Activated naive CD8-positive, alpha-beta T cell treated with anti-CD3 and anti-CD28 coated beads, Interleukin-2, amount 10 ng/mL, durations not matched to agents 7 days and 5 days (primary cell): Measurements from ENCODE around the gene SEC11A. TPM values are rescaled to one million over a fixed set of nuclear protein-coding genes. Genes with fewer than 3 reads are reported as not detected.

Experiments used
- ATAC-seq: fragments of 150-1000 bp; cut with Tn5 transposase; one replicate; pipeline ENCODE4 v1.10.0; 2021; ENCODE audit warnings: low read depth, moderate library complexity
- POLR2A ChIA-PET: fragments of 350-600 bp; sonication (Branson Sonifier 250); formaldehyde crosslinking; loops from one replicate; lab custom pipeline; 2021; ENCODE audit warnings: antibody characterized with exemption; lab: Charles Lee
- DNase-seq: peaks from one replicate; pipeline ENCODE4 v3.0.0; 2021
- H3K27ac Mint-ChIP-seq: one replicate; pipeline ENCODE4 v1.8.0; 2022; ENCODE audit warnings: mild to moderate bottlenecking, mixed read lengths
- H3K27me3 Mint-ChIP-seq: one replicate; pipeline ENCODE4 v1.8.0; 2022; ENCODE audit warnings: mild to moderate bottlenecking, moderate library complexity, mixed read lengths
- H3K36me3 Mint-ChIP-seq: one replicate; pipeline ENCODE4 v1.8.0; 2021; ENCODE audit warnings: mild to moderate bottlenecking, mixed read lengths
- H3K4me1 Mint-ChIP-seq: one replicate; pipeline ENCODE4 v1.8.0; 2021; ENCODE audit warnings: mixed read lengths
- H3K4me3 Mint-ChIP-seq: one replicate; pipeline ENCODE4 v1.8.0; 2022; ENCODE audit warnings: mild to moderate bottlenecking, moderate library complexity, mixed read lengths
- H3K9me3 Mint-ChIP-seq: one replicate; pipeline ENCODE4 v1.8.0; 2021; ENCODE audit warnings: mixed read lengths
- total RNA-seq, 2 experiments: library from RNA; stranded (reverse); gene quantifications; one replicate each; pipeline ENCODE4 v1.2.3, GENCODE V29; 2021

The SEC11A gene
- total RNA-seq, 2 experiments from 2014 or later, result 97.1 to 99.1 TPM

DNA sequence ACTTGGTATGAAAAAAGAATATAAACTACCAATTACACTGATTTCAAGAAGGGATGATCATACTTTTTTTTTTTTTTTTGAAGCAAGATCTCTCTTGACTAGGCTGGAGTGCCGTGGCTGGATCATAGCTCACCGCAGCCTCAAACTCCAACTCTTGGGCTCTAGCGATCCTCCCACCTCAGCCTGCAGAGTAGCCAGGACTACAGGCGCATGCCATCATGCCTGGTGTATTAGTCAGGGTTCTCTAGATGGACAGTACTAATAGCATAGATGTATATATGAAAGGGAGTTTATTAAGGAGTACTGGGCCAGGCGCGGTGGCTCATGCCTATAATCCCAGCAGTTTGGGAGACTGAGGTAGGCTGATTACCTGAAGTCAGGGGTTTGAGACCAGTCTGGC, 11.5 kb upstream of the SEC11A start:
- H3K9me3 Mint-ChIP-seq, result no peaks in the 10 kb centered on the region
- no peaks in the 10 kb centered on the region for H3K27me3 Mint-ChIP-seq
- no peaks in the 10 kb centered on the region for H3K36me3 Mint-ChIP-seq
- H3K27ac Mint-ChIP-seq, result no peak overlapping the region
- no peak for DNase-seq
- POLR2A ChIA-PET, result interaction anchor here (4.8 kb wide), 1 partner anchor 11 kb away, joined by 35 read pairs; the partner anchor contains the start of gene SEC11A
- H3K4me3 Mint-ChIP-seq, result no peak overlapping the region
- ATAC-seq, result no peak
- peaks cover 12% of the 10 kb centered on the region for H3K4me1 Mint-ChIP-seq

DNA sequence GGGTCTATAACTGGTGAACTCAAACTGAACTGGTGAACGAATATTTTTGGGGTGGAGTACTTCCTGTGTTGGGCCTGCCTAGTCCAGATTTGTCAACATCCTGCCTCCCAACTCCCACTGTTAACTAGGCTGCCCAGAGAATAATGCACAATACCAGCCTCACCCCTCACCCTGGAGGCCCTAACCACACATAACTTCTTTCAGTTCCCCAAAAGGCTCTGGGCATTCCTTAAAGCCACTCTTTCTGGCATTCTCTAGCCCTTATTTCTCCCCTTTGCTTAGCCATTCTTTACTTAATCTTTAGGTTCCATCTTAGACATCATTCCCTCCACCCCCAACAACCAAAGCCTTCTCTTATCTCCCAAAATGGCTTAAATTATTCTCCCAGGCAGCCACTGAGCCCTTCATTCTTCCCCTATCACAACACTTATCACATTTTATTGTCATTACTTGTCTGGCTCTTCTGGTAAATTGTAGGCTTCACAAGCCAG, 9.1 kb upstream of the SEC11A start:
- Mint-ChIP-seq H3K4me3 (peak overlapping the region; percentile 7), H3K4me1 (peaks cover 25% of the 10 kb centered on the region), H3K27ac (peak overlapping the region; percentile 84), H3K36me3 (peaks cover 2% of the 10 kb centered on the region), H3K9me3 (no peaks in the 10 kb centered on the region), H3K27me3 (no peaks in the 10 kb centered on the region)
- no peak for DNase-seq
- ATAC-seq, result peak; percentile 71
- POLR2A ChIA-PET, result interaction anchor here (1.0 to 4.8 kb wide), 5 partner anchors 9 to 24 kb away, joined by 3 to 35 read pairs (median 7); partner anchors contain the start of gene SEC11A

DNA sequence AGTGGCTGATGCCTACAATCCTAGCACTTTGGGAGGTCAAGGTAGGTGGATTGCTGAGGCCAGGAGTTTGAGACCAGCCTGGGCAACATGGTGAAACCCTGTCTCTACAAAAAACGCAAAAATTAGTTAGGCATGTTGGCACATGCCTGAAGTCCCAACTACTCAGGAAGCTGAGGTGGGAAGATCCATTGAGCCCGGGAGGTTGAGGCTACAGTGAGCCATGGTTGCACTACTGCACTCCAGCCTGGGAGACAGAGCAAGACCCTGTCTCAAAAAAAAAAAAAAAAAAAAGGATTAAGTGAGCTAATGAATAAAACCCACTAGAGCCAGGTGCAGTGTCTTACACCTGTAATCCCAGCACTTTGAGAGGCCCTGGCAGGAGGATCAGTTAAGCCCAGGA, 6.7 kb upstream of the SEC11A start:
- Mint-ChIP-seq H3K27me3 (no peaks in the 10 kb centered on the region), H3K9me3 (no peaks in the 10 kb centered on the region), H3K4me3 (no peak overlapping the region), H3K27ac (no peak overlapping the region), H3K4me1 (peaks cover 28% of the 10 kb centered on the region), H3K36me3 (peaks cover 2% of the 10 kb centered on the region)
- no peak for ATAC-seq
- no peak for DNase-seq
- POLR2A ChIA-PET, result interaction anchor here (0.6 to 6.3 kb wide), 4 partner anchors 12 to 26 kb away, joined by 3 to 60 read pairs (median 14); partner anchors contain the start of gene ZNF592

DNA sequence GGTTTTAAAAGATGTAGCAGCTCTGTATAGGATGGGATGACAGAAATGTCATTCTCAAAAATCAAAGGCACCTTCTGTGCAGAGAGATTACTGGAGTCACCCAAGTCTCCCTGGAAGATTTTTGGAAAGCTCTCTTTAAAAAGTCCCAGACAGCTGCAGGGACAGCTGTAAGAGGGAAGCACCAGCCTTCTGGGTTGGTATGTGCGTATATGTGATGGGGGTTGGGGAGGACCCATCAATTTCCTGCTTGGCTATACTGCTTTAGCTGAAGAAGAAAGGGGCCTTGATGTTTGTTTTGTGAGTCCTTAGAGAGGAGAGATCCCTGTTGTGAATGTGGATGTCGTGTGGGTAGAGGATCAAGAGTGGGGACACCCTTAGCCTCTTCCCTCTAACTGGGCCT, 5.4 kb upstream of the SEC11A start:
- H3K27me3 Mint-ChIP-seq, result no peaks in the 10 kb centered on the region
- H3K27ac Mint-ChIP-seq, result peak overlapping the region; percentile 89
- peak; percentile 25 for ATAC-seq
- H3K36me3 Mint-ChIP-seq, result peaks cover 2% of the 10 kb centered on the region
- H3K4me3 Mint-ChIP-seq, result peak overlapping the region; percentile 65
- H3K9me3 Mint-ChIP-seq, result no peaks in the 10 kb centered on the region
- H3K4me1 Mint-ChIP-seq, result peaks cover 34% of the 10 kb centered on the region
- no peak for DNase-seq
- POLR2A ChIA-PET, result interaction anchor here (0.7 to 6.3 kb wide), 4 partner anchors 10 to 27 kb away, joined by 3 to 60 read pairs (median 14); partner anchors contain the start of gene ZNF592

DNA sequence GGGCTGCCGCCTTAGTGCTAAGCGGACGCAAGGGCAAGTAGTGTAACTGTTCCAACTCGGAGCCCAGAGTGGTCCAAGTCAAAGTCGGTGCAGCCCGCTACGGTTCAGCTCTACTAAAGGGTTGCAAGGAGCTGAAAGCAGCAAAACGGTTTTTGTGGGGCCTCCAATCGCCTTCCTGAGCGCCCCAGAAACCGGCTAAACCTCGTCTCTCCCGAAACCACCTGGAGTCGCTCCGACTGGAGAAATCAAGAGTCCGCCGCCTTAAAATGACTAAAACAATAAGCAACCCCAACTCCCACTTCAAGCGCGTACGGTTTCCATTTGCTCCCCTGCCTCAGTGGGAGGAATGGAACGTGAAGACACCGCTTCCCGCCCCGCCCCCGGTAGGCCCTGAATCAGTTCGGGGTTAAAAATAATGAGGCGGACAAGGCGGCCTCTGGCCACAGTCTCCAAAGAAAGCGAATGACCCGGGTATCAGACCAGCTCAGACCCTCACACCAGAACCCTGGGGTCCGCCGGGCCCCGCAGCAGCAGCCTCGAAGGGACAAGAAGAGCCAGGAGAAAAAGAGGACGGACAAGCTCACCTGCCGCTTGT, 401 bp downstream of the SEC11A start:
- H3K4me3 Mint-ChIP-seq, result peak overlapping the region; percentile 99
- peaks cover 14% of the 10 kb centered on the region for H3K36me3 Mint-ChIP-seq
- POLR2A ChIA-PET, result interaction anchor here (0.6 to 4.2 kb wide), 14 partner anchors 9 to 117 kb away, joined by 3 to 130 read pairs (median 7); partner anchors contain the start of genes NMB, WDR73 and ZNF592
- H3K27me3 Mint-ChIP-seq, result no peaks in the 10 kb centered on the region
- peak overlapping the region; percentile 100 for H3K27ac Mint-ChIP-seq
- H3K9me3 Mint-ChIP-seq, result no peaks in the 10 kb centered on the region
- ATAC-seq (no peak), DNase-seq (no peak)
- peaks cover 38% of the 10 kb centered on the region for H3K4me1 Mint-ChIP-seq

DNA sequence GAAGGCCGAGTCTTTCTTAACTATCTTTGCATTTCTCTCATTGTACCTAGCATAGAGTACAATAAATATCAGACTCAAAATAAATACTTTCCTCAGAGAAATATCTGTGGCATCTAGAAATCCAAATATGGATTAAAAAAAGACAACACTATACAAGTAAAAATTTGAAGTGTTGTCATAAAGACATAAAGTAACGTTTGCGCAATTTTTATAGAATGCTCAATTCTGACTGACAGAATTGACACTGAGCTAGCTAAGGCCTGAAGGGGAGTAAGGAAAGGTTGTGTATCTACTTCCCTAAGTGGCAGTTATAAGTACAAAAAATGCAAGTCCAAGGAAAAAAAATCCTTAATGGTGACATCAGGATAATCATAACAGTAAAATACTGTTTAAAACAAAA, 1.1 kb downstream of the SEC11A start:
- peak overlapping the region; percentile 99 for H3K4me3 Mint-ChIP-seq
- peaks cover 17% of the 10 kb centered on the region for H3K36me3 Mint-ChIP-seq
- POLR2A ChIA-PET, result interaction anchor here (1.2 to 4.2 kb wide), 4 partner anchors 9 to 57 kb away, joined by 8 to 130 read pairs (median 46); partner anchors contain the start of genes NMB and ZNF592
- H3K27ac Mint-ChIP-seq, result peak overlapping the region; percentile 100
- ATAC-seq (no peak), DNase-seq (no peak)
- peaks cover 38% of the 10 kb centered on the region for H3K4me1 Mint-ChIP-seq
- H3K27me3 Mint-ChIP-seq, result no peaks in the 10 kb centered on the region
- no peaks in the 10 kb centered on the region for H3K9me3 Mint-ChIP-seq

DNA sequence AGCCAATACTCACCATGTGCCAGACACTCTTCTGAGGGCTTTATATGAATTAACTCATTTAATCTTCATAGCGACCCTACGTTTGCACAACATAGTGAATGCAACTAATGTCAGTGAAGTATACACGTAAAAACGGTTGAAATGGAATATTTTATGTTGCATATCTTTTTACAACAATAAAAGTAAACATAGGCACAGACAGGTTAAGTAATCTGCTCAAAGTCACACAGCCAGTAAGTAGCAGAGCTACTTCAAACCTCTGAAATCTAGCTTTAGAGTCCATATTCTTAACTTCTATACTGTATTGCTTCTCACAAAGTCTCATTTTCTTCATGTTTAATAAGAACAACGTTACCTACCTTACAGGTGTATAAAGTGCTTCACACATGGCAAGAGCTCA, 1.6 kb downstream of the SEC11A start:
- DNase-seq, result no peak
- Mint-ChIP-seq H3K4me1 (peaks cover 38% of the 10 kb centered on the region), H3K36me3 (peaks cover 17% of the 10 kb centered on the region), H3K9me3 (no peaks in the 10 kb centered on the region), H3K4me3 (peak overlapping the region; percentile 99), H3K27me3 (no peaks in the 10 kb centered on the region), H3K27ac (no peak overlapping the region)
- ATAC-seq, result no peak
- POLR2A ChIA-PET, result interaction anchor here (0.9 to 4.2 kb wide), 4 partner anchors 8 to 33 kb away, joined by 4 to 130 read pairs (median 6); no protein-coding TSS in a partner anchor

DNA sequence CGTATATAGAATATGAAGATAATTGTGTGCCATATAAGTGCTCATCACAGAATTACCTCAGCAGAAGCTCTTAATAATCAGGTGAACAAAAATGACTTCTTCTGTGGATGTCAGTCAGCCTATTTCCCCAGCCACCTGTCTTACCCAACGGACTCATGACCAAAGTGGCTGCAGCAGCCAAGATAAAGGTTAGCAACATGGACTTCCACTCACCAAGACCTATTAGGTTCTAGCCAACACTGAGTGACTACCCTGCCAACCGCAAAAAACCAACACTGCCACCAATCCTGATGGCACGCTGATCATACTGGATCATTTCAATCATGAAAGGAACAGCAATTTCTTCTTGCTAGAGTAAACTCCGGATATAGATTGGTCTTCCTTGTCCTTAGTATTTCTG, 12.1 kb downstream of the SEC11A start:
- no peaks in the 10 kb centered on the region for H3K9me3 Mint-ChIP-seq
- no peak overlapping the region for H3K4me3 Mint-ChIP-seq
- peaks cover 24% of the 10 kb centered on the region for H3K4me1 Mint-ChIP-seq
- peaks cover 25% of the 10 kb centered on the region for H3K36me3 Mint-ChIP-seq
- no peak overlapping the region for H3K27ac Mint-ChIP-seq
- no peaks in the 10 kb centered on the region for H3K27me3 Mint-ChIP-seq
- ATAC-seq (no peak), DNase-seq (no peak)
- POLR2A ChIA-PET, result no interaction called here

DNA sequence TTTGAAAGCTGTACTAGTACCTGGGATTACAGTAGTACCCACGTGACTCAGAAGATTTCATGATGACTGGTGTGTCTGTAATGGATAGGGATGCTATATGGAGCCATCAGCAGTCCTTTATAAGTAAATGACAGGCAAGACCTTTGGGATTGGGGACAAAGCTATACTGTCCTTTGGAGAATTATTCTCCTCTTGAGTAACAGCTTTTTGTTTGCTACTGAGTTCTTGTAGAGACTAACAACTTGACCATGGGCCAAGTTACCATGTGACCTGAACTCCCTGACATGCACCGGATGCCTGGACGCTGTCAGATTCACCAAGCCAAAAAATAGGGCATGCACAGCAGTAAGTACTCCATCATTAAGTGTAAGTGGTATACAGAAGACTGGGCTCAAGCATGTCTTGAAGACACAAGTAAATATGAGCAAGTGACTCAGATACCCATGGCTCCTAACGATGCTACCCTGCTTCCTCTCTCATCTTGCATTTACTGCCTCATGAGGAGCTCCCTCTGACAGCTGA, 12.9 kb downstream of the SEC11A start:
- Mint-ChIP-seq H3K9me3 (no peaks in the 10 kb centered on the region), H3K27ac (no peak overlapping the region), H3K4me3 (no peak overlapping the region), H3K36me3 (peaks cover 17% of the 10 kb centered on the region), H3K27me3 (no peaks in the 10 kb centered on the region), H3K4me1 (peaks cover 22% of the 10 kb centered on the region)
- ATAC-seq (no peak), DNase-seq (no peak)
- POLR2A ChIA-PET, result no interaction called here

DNA sequence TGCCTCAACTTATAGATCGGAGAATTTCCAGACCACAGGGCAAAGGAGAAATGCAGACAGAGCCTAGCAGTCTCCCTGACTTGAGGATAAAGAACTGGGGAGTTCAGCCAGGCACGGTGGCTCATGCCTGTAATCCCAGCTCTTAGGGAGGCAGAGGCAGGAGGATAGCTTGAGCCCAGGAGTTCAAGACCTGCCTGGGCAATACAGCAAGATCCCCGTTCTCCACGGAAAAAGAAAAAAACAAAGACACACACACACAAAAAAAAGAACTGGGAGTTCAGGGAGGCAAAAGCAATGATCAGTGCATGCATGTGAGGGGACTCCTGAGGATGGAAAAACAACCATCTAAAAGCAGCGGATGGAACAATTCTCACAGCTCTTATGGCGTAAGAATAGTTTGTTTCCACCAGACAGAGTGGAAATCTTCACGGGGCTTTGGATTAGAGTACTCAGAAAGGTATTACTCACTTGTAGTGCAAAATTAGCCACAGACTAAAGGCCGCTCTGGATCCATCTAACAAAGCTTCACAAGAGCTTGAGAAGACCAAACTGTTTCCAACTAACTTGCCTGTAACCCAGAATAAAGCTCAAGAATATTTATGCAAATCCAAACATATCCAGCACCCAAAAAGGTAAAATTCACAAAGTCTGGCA, 16.3 kb downstream of the SEC11A start:
- POLR2A ChIA-PET, result no interaction called here

DNA sequence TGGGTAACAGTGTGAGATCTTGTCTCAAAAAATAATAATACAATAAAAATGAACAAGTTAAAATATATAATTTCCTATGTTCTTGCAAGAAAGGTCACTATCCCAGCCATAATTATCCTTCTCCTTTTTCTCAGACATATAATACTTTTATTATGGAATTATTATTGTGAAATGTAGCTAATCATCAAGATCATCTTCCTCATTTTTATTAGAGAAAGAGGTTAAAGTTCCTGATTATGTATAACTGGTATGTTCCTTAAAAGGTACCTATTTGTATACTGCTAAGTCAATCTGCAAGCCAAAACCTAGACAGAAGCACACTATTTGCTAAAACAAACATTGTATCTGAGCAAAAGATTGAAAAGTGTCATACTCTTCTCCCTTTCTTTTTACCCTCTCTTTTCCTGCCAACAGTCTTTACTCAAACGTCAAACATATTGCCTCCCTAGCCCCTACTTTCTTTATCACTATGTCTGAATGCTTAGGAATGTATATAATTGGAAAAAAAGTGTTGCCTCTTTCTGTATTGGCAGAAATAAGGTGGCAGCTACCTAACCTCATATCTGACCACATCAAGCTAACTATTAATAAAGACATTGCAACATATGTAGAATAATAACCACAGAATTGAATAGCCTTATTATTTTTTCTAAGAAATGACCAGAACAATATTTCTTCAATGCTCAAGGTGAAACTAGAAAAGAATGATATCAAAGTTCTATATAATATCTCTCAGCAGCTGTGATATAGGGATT, 18.5 kb downstream of the SEC11A start:
- no peak overlapping the region for H3K4me3 Mint-ChIP-seq
- no peak overlapping the region for H3K27ac Mint-ChIP-seq
- H3K4me1 Mint-ChIP-seq, result peaks cover 11% of the 10 kb centered on the region
- no peak for ATAC-seq
- peaks cover 13% of the 10 kb centered on the region for H3K36me3 Mint-ChIP-seq
- DNase-seq, result no peak
- H3K9me3 Mint-ChIP-seq, result no peaks in the 10 kb centered on the region
- POLR2A ChIA-PET, result interaction anchor here (1.0 kb wide), 1 partner anchor 10 kb away, joined by 3 read pairs; no protein-coding TSS in a partner anchor
- no peaks in the 10 kb centered on the region for H3K27me3 Mint-ChIP-seq

More for the DNA sequence above, 16.3 kb downstream of the SEC11A start:
- no peaks in the 10 kb centered on the region for H3K9me3 Mint-ChIP-seq
- peaks cover 12% of the 10 kb centered on the region for H3K36me3 Mint-ChIP-seq
- peak overlapping the region; percentile 6 for H3K27ac Mint-ChIP-seq
- H3K4me1 Mint-ChIP-seq, result peaks cover 21% of the 10 kb centered on the region
- DNase-seq (no peak), ATAC-seq (no peak)
- H3K27me3 Mint-ChIP-seq, result no peaks in the 10 kb centered on the region
- no peak overlapping the region for H3K4me3 Mint-ChIP-seq

DNA sequence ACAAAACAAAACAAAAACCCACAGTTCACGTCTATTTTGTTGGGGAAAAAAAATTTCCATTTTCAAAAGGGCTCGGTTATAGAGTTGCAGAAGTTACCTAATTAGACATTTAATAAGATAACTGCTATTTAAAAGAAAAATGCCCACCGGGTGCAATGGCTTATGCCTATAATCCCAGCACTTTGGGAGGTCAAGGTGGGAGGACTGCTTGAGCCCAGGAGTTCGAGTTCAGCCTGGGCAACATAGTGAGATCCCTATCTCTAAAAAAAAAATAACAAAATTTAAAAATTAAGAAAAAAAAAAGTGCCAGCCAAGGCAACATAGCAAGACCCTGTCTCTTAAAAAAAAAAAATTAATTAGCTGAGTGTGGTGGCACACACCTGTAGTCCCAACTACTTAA, 19.2 kb downstream of the SEC11A start:
- Mint-ChIP-seq H3K27me3 (no peaks in the 10 kb centered on the region), H3K9me3 (no peaks in the 10 kb centered on the region), H3K4me1 (peaks cover 11% of the 10 kb centered on the region), H3K4me3 (no peak overlapping the region), H3K36me3 (peaks cover 20% of the 10 kb centered on the region), H3K27ac (no peak overlapping the region)
- no peak for ATAC-seq
- POLR2A ChIA-PET, result no interaction called here
- DNase-seq, result no peak

DNA sequence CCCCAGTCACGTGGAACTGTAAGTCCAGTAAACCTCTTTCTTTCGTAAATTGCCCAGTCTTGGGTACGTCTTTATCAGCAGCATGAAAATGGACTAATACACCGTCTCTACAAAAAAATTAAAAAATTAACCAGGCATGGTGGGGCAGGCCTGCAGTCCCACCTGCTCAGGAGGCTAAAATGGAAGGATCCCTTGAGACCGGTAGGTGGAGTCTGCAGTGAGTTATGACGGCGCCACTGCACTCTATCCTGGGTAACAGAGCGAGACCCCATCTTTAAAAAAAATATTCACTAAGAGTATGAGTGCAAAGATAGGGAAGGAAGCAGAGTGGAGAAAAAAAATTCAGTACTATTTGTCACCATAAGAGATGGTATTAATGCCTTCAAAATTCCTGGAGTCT, 25.6 kb downstream of the SEC11A start:
- DNase-seq (no peak), ATAC-seq (no peak)
- H3K4me1 Mint-ChIP-seq, result peaks cover 4% of the 10 kb centered on the region
- H3K9me3 Mint-ChIP-seq, result no peaks in the 10 kb centered on the region
- H3K27ac Mint-ChIP-seq, result no peak overlapping the region
- no peaks in the 10 kb centered on the region for H3K27me3 Mint-ChIP-seq
- H3K4me3 Mint-ChIP-seq, result no peak overlapping the region
- POLR2A ChIA-PET, result no interaction called here
- peaks cover 43% of the 10 kb centered on the region for H3K36me3 Mint-ChIP-seq
